GM11168 (cell line): Measurements from ENCODE around the gene CEBPE.

Experiments
- in situ Hi-C: fragments of 300-500 bp; cut with MboI; formaldehyde crosslinking; loops from one replicate; pipeline ENCODE4 v1.12.0; 2022; ENCODE audit warnings: low sequenced_read_pairs; ENCODE audit not compliant: unreplicated experiment

CEBPE gene

DNA sequence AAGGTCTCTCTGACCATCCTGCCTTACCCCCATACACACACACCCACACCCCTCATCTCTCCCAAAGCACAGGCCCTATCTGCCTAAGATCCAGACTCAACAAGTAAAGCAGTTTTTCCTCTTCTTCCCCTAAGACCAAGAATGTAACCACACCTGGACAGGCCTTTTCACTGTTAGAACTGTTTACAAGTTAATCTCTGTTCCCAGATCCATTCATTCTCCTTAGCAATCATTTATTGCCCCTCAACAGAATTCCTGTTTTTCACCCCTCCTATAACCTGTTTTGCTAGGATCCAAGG, 12.4 kb downstream of the CEBPE start:
- in situ Hi-C loops, result no loop called here

- in situ Hi-C loops, result no loop called here
These were observed 13.7 kb downstream of the CEBPE start for GRCh38 chr14:23105348-23105824.

- in situ Hi-C loops, result no loop called here
These were observed 14.3 kb downstream of the CEBPE start, which contains the start of gene CIROP for GRCh38 chr14:23104591-23105347. TSS of gene CIROP (minus strand) at chr14:23104989. CDS start at chr14:23104920, 69 bp downstream.

DNA sequence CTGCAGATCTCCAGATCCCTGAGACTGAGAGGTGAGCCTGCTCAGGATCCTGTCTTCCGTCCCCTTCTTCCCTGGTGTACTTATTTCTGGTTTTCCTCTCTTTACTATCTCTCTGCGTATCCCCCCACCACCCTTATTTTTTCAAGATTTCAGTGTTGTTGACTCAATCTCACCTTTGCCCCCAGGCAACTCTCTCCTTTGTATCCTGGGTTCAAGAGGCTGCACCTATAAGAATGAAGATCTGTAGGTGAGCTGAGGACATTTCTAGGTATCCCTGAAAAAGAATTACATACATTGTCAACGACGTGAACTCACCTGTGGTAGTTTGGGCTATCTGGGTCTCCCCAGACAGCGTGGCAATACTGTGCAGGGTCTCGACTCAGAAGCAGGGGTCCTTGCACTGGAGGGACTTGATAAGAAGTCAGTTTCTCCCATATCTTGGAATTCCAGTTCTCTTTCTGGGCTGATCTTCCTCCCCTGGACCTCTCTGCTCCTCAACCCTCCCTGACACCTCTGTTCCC, 14.9 kb downstream of the CEBPE start:
- in situ Hi-C loops, result no loop called here

DNA sequence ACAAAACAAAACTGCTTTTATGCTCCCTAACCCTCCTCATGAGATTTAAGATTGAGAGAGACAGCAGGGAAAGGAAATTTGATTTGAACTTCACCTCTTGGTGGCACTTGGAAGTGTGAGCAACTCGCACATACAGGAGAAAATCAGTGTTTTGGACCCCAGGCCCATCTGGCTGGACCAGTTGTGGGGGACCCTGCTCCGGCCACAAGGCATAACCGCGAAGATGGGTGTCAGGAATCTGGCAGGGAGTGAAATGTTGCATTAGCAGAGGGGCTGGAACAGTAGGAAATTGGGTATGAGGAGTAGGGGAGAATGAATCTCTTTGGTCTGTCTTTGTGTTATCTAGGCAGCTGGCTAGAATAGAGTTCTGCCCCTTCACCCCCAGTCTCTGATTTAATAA, 15.5 kb downstream of the CEBPE start:
- in situ Hi-C loops, result no loop called here

DNA sequence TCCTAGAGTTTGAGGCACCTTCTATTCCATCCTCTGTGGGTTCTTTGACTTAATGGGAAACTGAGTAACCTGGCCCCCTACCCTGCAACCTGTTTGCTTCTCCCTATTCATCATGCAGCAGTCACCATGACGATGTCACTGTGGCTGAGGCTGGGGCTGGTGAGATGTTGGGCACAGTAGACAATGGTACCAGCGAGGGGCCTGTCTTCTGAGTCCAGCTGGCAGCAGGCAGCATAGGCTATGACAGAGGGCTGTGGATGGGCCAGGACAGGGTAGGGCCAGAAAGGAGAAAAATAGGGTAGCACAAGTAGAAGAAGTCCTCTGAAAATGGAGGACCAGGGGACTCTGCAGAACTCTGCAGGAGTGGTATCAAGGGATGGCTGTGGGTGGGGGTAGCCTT, 16.3 kb downstream of the CEBPE start:
- in situ Hi-C loops, result no loop called here

- in situ Hi-C loops, result no loop called here
These were observed 16.9 kb downstream of the CEBPE start for GRCh38 chr14:23101986-23102625.

DNA sequence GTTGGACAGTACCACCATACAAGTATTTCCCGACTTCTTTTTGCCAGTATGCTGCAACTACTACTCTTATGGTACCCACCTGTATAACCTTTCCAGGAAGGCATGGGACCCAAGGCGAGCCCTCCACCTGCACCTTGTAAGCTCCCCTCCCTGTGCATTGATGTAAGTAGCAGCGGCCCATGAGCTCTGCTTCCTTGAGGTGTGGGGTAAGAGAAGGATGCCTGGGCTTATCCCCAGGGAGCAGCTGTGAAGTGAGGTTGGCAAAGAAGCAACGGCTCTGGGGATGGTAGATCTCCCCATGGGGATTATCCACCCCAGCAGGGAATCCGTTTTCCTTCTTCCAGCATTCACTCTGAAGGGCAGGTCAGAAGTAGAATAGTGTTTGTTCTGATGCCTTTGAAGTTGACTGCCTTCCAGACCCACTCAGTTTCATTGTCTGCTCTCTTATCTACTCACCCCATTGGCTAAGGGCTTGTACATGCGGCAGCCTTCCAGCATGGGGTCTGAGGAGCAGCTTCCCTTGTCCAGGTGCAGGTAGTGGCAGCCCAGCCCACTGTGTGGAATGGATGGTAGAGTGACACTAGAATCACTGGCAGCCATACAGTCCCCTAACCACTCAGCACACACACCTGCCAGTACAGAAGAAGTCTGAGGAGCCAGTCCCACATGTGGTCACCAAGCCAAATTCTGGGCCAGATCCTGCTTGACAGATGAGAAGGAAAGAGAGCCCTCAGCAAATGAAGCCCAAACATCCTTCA, 17.7 kb downstream of the CEBPE start:
- in situ Hi-C loops, result no loop called here

GRCh38 chr14:23099212-23099861, 19.7 kb downstream of the CEBPE start:
- in situ Hi-C loops, result no loop called here

DNA sequence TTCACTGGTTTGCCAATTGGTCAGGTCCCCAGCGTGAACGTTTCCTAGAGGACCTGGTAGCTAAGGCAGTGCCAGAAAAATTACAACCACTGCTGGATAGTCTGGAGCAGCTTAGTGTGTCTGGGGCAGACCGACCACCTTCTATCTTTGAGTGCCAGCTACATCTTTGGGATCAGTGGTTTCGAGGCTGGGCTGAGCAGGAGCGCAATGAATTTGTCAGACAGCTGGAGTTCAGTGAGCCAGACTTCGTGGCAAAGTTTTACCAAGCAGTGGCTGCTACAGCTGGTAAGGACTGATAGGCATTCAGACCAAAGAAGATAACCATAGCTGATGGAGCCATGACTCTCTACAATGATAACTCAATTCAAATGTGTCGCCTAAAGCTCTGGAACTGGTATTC, 21.3 kb downstream of the CEBPE start:
- in situ Hi-C loops, result no loop called here

GRCh38 chr14:23095196-23096108, 23.6 kb downstream of the CEBPE start, which contains the start of gene C14orf119:
TSS of gene C14orf119 (plus strand) at chr14:23095505. CDS start at chr14:23097659, 2,154 bp downstream.
- in situ Hi-C loops, result no loop called here

DNA sequence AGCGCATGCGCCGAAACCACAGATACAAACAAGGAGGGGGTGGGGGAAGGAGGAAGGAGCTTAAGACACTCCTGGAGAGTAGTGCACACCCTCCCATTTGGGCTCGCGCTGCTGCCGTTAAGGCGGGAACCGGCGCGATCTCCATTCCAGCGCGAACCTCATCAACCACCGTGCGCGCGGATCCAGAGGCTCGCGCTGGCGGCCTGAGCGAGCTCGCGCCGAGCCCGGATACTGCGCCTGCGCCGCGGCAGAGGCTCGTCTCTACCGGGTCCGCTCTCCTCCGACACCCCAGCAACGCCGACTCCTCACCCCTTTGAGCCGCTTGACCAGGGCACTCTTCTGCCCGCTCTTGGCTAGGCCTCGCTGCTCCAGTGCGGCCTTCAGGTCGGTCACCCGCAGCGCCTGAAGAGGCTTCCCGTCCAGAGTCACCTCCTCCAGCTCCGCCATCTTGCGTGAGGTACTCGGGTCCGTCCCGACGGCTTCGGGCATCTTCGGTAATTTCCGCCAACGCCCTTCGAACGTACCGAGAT, 24.3 kb downstream of the CEBPE start, which contains the start of gene ACIN1:
Gene ACIN1, minus strand, starts transcription at position 471 of the 530 bp plus-strand sequence. Its CDS starts 24 bp downstream, at position 447.
- in situ Hi-C loops, result no loop called here

DNA sequence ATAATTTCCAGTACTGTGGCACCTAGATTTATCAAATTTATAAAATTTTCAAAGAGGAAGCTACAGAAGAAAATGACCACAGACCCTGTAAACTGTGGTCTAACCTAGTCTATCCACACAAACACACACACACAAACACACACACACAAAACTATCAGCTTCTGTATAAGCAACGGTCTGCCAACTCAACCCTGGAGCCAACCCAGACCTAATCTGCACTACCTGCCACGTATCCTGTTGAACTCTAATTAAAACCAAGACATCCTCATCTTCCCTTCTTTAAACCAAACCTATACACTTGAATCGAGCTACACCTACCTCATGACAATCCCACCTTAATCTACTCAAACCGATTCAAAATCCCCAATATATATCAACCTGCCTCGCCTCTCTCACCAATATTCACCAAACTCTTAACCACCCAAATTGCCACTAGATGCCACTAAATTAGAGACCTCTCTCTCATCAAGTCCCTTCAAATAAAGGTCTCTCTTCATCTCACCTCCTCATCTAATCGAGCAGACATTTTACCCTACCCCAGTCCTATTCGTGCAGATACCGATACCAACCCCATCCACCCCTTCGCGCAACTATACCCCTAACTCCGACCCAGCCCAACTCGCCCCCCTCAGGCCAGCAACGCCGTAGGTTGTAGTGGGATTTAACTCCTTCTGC, 24.9 kb downstream of the CEBPE start:
- in situ Hi-C loops, result no loop called here

- in situ Hi-C loops, result no loop called here
These were observed 25.5 kb downstream of the CEBPE start for GRCh38 chr14:23093526-23093925.

- in situ Hi-C loops, result no loop called here
These were observed 26.0 kb downstream of the CEBPE start for GRCh38 chr14:23093104-23093503.

- in situ Hi-C loops, result no loop called here
These were observed 27.5 kb downstream of the CEBPE start for GRCh38 chr14:23091294-23092225.

- in situ Hi-C loops, result no loop called here
These were observed 28.8 kb downstream of the CEBPE start for GRCh38 chr14:23090254-23090636.
